Fibroblast of lung (primary cell): ENCODE results near the gene EIF5A2. TPM values are rescaled to one million over a fixed set of nuclear protein-coding genes. Genes with fewer than 3 reads are reported as not detected.
A peak's percentile ranks its signal among the peaks of the same experiment; 100 is the strongest.
"Not testable (repeated sequence)": the region's sequence is repeated elsewhere in the genome, so short reads cannot be mapped to it uniquely, and the experiment has no call there.

Experiments used
- DNase-seq, 2 donors: peaks; one replicate each; pipeline versions ENCODE4 v3.0.0 to v3.0.0-alpha.2; 2010; ENCODE audit warnings: low read depth in 2 of 2
- H2AFZ ChIP-seq: 2 replicates; pipeline ENCODE4 v1.5.1; 2012; ENCODE audit warnings: low read length, control low read depth, inconsistent platforms
- H3K27ac ChIP-seq: 2 replicates; pipeline ENCODE4 v1.5.1; 2011; ENCODE audit warnings: low read length, control low read depth; ENCODE audit not compliant: insufficient read depth
- H3K27me3 ChIP-seq: 2 replicates; pipeline ENCODE4 v1.5.1; 2011; ENCODE audit warnings: mild to moderate bottlenecking, low read length; ENCODE audit not compliant: control insufficient read depth, insufficient read depth
- H3K36me3 ChIP-seq: 2 replicates; pipeline ENCODE4 v1.5.1; 2011; ENCODE audit warnings: low read length; ENCODE audit not compliant: control insufficient read depth, insufficient read depth
- H3K4me1 ChIP-seq: 2 replicates; pipeline ENCODE4 v1.5.1; 2011; ENCODE audit warnings: low read length; ENCODE audit not compliant: control insufficient read depth, insufficient read depth; ENCODE audit errors: extremely low read depth
- H3K4me2 ChIP-seq: 2 replicates; pipeline ENCODE4 v1.5.1; 2011; ENCODE audit warnings: low read length, control low read depth; ENCODE audit not compliant: insufficient read depth; ENCODE audit errors: extremely low read depth
- H3K4me3 ChIP-seq, 4 experiments: fragments of 200-600 bp in 1 of 4; sonication (generic) in 1 of 4; replicated peaks in 1 of 4; 2 replicates each; pipeline ENCODE4 v1.5.1; 2011 to 2016; ENCODE audit warnings: low read length in 4 of 4, low read depth in 3 of 4, mild to moderate bottlenecking in 3 of 4, control low read depth in 2 of 4, inconsistent platforms in 1 of 4, mixed read lengths in 1 of 4; ENCODE audit not compliant: insufficient read depth in 1 of 4; ENCODE audit errors: control extremely low read depth in 1 of 4
- H3K79me2 ChIP-seq: 2 replicates; pipeline ENCODE4 v1.5.1; 2012; ENCODE audit warnings: mild to moderate bottlenecking, low read length, inconsistent platforms; ENCODE audit not compliant: control insufficient read depth, insufficient read depth
- H3K9ac ChIP-seq: 2 replicates; pipeline ENCODE4 v1.5.1; 2011; ENCODE audit warnings: mild to moderate bottlenecking, low read length, control low read depth; ENCODE audit not compliant: insufficient read depth
- H3K9me3 ChIP-seq: 2 replicates; pipeline ENCODE4 v1.5.1; 2012; ENCODE audit warnings: low read depth, low read length; ENCODE audit not compliant: control insufficient read depth, insufficient read depth
- H4K20me1 ChIP-seq: 2 replicates; pipeline ENCODE4 v1.5.1; 2011; ENCODE audit warnings: low read length; ENCODE audit not compliant: control insufficient read depth, insufficient read depth; ENCODE audit errors: extremely low read depth
- EZH2 ChIP-seq: IDR thresholded peaks from 2 replicates; pipeline ENCODE4 v1.5.1; 2012; ENCODE audit warnings: low read length, control low read depth, mild to moderate bottlenecking; ENCODE audit errors: missing control alignments
- polyA plus RNA-seq, 2 donors: library from polyadenylated mRNA; depleted of rRNA in 1 of 2; stranded (reverse) in 1 of 2; unstranded in 1 of 2; fragments of >200 nt; gene quantifications; 2 replicates each; pipeline ENCODE4 v1.2.1, GENCODE V29; 2011 to 2012; ENCODE audit warnings: missing spikeins in 1 of 2
- total RNA-seq: library from RNA; depleted of rRNA; stranded (reverse); fragments of >200 nt; gene quantifications from 2 replicates; pipeline ENCODE4 v1.2.1, GENCODE V29; 2014
- TF ChIP-seq, protein P1 (sequence below), 2 donors: IDR thresholded peaks in 1 of 2; conservative IDR thresholded peaks in 1 of 2; 1 replicate in 1 of 2; 2 replicates in 1 of 2; pipeline ENCODE4 v1.5.1; 2011 to 2012; ENCODE audit warnings: low read length in 2 of 2, control low read depth in 1 of 2, inconsistent platforms in 1 of 2, low read depth in 1 of 2, mild to moderate bottlenecking in 1 of 2

EIF5A2 gene
- total and polyA plus RNA-seq, 2 donors (not counting 1 experiment from before 2014, with no cell fraction given): 14.7 to 27.9 TPM

DNA sequence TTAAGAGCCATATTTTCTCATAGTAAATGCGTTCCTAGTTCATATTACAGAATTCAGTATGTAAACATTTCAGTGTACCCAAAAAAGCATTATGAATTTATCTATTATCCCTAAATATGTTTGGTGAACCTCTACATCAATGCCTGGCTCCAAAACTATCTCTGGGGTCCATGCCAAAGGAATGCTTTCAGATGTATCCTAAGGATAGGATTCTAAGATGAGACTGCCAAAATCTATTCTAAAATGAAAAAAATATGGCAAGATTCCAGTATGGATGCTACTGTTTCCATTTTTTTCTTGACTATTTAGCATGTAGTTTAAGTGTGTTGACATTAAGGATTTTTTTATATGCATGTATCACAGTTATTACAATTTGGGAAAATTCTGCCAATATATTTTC is 18.8 kb downstream of the EIF5A2 start:
- no peaks in the 10 kb centered on the region for H3K4me1 ChIP-seq
- H3K79me2 ChIP-seq: no peaks in the 10 kb centered on the region
- no peak overlapping the region for H2AFZ ChIP-seq
- no peak overlapping the region for H3K27ac ChIP-seq
- H3K9ac ChIP-seq: no peak overlapping the region
- H3K4me3 ChIP-seq: no peak overlapping the region
- H3K36me3 ChIP-seq: no peaks in the 10 kb centered on the region
- no peaks in the 10 kb centered on the region for H3K27me3 ChIP-seq
- H3K9me3 ChIP-seq: no peaks in the 10 kb centered on the region
- no peaks in the 10 kb centered on the region for H4K20me1 ChIP-seq
- TF ChIP-seq, protein P1, sequence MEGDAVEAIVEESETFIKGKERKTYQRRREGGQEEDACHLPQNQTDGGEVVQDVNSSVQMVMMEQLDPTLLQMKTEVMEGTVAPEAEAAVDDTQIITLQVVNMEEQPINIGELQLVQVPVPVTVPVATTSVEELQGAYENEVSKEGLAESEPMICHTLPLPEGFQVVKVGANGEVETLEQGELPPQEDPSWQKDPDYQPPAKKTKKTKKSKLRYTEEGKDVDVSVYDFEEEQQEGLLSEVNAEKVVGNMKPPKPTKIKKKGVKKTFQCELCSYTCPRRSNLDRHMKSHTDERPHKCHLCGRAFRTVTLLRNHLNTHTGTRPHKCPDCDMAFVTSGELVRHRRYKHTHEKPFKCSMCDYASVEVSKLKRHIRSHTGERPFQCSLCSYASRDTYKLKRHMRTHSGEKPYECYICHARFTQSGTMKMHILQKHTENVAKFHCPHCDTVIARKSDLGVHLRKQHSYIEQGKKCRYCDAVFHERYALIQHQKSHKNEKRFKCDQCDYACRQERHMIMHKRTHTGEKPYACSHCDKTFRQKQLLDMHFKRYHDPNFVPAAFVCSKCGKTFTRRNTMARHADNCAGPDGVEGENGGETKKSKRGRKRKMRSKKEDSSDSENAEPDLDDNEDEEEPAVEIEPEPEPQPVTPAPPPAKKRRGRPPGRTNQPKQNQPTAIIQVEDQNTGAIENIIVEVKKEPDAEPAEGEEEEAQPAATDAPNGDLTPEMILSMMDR (conservative IDR thresholded peaks at IDR 0.05 in 1 of 2, IDR thresholded peaks at IDR 0.05 in 1 of 2; ENCODE audit: low read depth in 1 of 2, low read length in 2 of 2): no peak
- TF ChIP-seq EZH2: no peak
- H3K4me2 ChIP-seq: no peak overlapping the region
- DNase-seq: no peak

DNA sequence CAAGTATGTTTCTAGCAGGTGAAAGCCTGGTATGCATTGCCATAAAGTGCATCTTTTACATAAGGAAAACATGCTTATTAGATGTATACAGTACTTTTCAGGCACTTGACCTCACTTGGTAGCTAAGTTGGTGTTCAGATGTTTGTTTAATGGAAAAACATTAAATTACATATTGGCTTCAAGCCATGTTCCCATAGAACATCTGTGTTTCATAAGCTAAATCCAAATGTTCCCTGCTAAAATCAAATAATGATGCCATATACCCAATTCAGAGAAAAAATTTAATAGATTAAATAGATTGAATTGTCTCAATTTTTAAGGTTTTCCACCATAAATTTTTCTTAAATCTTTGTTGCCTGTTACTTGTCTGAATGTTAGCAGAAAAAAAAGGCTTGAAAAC is 19.3 kb downstream of the EIF5A2 start:
- peak in 1 of 2 donors; percentile 49 for DNase-seq
- Histone ChIP-seq H3K79me2 (no peaks in the 10 kb centered on the region), H3K36me3 (no peaks in the 10 kb centered on the region), H3K9ac (no peak overlapping the region), H2AFZ (no peak overlapping the region), H3K9me3 (no peaks in the 10 kb centered on the region), H3K27me3 (no peaks in the 10 kb centered on the region), H3K4me2 (no peak overlapping the region), H4K20me1 (no peaks in the 10 kb centered on the region), H3K4me1 (no peaks in the 10 kb centered on the region), H3K27ac (no peak overlapping the region), H3K4me3 (no peak overlapping the region)
- TF ChIP-seq EZH2: no peak
- TF ChIP-seq, protein P1 (conservative IDR thresholded peaks at IDR 0.05 in 1 of 2, IDR thresholded peaks at IDR 0.05 in 1 of 2; ENCODE audit: low read depth in 1 of 2, low read length in 2 of 2): no peak

DNA sequence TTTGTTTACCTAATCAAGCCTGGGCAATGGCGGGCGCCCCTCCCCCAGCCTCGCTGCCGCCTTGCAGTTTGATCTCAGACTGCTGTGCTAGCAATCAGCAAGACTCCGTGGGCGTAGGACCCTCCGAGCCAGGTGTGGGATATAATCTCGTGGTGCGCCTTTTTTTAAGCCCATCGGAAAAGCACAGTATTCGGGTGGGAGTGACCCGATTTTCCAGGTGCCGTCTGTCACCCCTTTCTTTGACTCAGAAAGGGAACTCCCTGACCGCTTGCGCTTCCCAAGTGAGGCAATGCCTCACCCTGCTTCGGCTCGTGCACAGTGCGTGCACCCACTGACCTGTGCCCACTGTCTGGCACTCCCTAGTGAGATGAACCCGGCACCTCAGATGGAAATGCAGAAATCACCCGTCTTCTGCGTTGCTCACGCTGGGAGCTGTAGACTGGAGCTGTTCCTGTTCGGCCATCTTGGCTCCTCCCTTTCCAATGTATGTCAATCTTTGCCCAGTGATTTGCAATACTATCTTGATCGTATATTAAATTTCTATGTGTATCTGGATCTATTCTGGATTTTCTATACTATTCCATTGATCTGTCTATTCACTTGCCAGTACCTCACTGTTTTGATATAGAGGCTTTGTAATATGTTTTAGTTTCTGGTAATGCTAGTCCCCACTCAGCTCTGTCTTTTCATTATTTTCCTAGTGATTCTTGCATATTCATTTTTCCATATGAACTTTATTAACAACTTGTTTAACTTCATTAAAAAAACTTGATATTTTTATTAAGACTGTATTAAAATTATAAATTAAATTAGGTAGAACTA is 24.1 kb downstream of the EIF5A2 start:
- H3K4me1 ChIP-seq, DNase-seq, H3K4me3 ChIP-seq, H3K27ac ChIP-seq, H4K20me1 ChIP-seq, H3K27me3 ChIP-seq, H3K9ac ChIP-seq, H3K79me2 ChIP-seq, H3K4me2 ChIP-seq, H2AFZ ChIP-seq, H3K36me3 ChIP-seq, H3K9me3 ChIP-seq: not testable (repeated sequence)

DNA sequence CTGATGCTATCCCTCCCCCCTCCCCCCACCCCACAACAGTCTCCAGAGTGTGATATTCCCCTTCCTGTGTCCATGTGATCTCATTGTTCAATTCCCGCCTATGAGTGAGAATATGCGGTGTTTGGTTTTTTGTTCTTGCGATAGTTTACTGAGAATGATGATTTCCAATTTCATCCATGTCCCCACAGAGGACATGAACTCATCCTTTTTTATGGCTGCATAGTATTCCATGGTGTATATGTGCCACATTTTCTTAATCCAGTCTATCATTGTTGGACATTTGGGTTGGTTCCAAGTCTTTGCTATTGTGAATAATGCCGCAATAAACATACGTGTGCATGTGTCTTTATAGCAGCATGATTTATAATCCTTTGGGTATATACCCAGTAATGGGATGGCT is 29.7 kb downstream of the EIF5A2 start:
- H3K9ac ChIP-seq, H3K36me3 ChIP-seq, H3K4me3 ChIP-seq, H3K9me3 ChIP-seq, H4K20me1 ChIP-seq, H3K4me1 ChIP-seq, H2AFZ ChIP-seq, H3K27ac ChIP-seq, H3K79me2 ChIP-seq, DNase-seq, H3K27me3 ChIP-seq, H3K4me2 ChIP-seq: not testable (repeated sequence)

DNA sequence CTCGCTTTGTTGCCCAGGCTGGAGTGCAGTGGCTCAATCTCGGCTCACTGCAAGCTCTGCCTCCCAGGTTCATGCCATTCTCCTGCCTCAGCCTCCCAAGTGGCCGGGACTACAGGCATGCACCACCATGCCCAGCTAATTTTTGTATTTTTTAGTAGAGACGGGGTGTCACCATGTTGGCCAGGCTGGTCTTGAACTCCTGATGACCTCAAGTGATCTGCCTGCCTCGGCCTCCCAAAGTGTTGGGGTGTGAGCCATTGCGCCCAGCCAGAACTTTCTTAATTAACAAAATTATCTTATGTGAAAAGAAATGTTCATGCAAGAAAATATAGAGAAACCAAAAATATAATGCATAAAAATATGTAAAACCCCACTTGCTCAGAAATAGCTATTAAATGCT is 31.1 kb downstream of the EIF5A2 start:
- not testable (repeated sequence) for H3K9me3 ChIP-seq, H4K20me1 ChIP-seq, H3K79me2 ChIP-seq, H3K9ac ChIP-seq, H3K36me3 ChIP-seq, H3K27ac ChIP-seq, H3K4me3 ChIP-seq, H3K4me1 ChIP-seq, H2AFZ ChIP-seq, DNase-seq, H3K27me3 ChIP-seq, H3K4me2 ChIP-seq
